HepG2 (cell line): ENCODE results near the gene ZFP64.

ENCODE experiments used
- FOXK1 ChIP-seq: sonication (generic); formaldehyde crosslinking; IDR thresholded peaks from 2 replicates; pipeline ENCODE4 v1.4.0; 2020; ENCODE audit warnings: low read depth, missing genetic modification reagents, borderline replicate concordance
- GABPA ChIP-seq, 2 experiments: IDR thresholded peaks; 2 replicates each; pipeline ENCODE4 v1.6.1; 2011 to 2016; ENCODE audit warnings: low read depth in 2 of 2, low read length in 1 of 2, missing biosample characterization in 1 of 2, missing genetic modification characterization in 1 of 2
- MED1 ChIP-seq: sonication (generic); formaldehyde crosslinking; IDR thresholded peaks from 2 replicates; pipeline ENCODE4 v1.4.0; 2020; ENCODE audit warnings: missing genetic modification reagents
- ZBTB7A ChIP-seq: sonication (generic); formaldehyde crosslinking; IDR thresholded peaks from 2 replicates; pipeline ENCODE4 v1.8.0; 2022; ENCODE audit warnings: mild to moderate bottlenecking, missing genetic modification reagents
- TF ChIP-seq, protein P1 (sequence below): sonication (generic); formaldehyde crosslinking; IDR thresholded peaks from 2 replicates; pipeline ENCODE4 v1.4.0; 2020; ENCODE audit warnings: mild to moderate bottlenecking, missing genetic modification reagents

DNA sequence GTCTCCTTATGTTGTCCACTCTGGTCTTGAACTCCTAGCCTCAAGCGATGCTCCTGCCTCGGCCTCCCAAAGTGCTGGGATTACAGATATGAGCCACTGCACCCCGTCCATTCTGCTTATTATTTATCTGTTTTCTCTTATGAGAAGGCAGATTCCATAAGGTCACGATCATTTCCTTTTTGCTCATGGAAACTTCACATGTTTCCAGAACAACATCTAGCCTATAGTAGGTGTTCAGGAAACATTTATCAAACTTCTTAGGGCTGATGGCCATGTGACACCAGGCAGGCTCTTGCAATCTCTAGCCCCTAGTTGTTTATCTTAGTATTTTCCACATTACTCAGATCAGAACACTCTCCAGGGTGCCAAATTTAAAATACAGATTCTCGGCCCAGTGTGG lies 61.2 kb downstream of the ZFP64 start:
- TF ChIP-seq, protein P1, sequence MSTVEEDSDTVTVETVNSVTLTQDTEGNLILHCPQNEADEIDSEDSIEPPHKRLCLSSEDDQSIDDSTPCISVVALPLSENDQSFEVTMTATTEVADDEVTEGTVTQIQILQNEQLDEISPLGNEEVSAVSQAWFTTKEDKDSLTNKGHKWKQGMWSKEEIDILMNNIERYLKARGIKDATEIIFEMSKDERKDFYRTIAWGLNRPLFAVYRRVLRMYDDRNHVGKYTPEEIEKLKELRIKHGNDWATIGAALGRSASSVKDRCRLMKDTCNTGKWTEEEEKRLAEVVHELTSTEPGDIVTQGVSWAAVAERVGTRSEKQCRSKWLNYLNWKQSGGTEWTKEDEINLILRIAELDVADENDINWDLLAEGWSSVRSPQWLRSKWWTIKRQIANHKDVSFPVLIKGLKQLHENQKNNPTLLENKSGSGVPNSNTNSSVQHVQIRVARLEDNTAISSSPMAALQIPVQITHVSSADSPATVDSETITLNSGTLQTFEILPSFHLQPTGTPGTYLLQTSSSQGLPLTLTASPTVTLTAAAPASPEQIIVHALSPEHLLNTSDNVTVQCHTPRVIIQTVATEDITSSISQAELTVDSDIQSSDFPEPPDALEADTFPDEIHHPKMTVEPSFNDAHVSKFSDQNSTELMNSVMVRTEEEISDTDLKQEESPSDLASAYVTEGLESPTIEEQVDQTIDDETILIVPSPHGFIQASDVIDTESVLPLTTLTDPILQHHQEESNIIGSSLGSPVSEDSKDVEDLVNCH = no peak
- no peak for TF ChIP-seq FOXK1 (CRISPR knock-in tag)
- TF ChIP-seq GABPA (IDR thresholded peaks at IDR 0.05; ENCODE audit: low read depth, low read length) = no peak
- no peak for TF ChIP-seq GABPA (CRISPR knock-in tag; IDR thresholded peaks at IDR 0.05; ENCODE audit: low read depth)
- no peak for TF ChIP-seq MED1 (CRISPR knock-in tag)
- TF ChIP-seq ZBTB7A (CRISPR knock-in tag) = no peak
